Stimulated activated CD4-positive, alpha-beta T cell treated with anti-CD3 and anti-CD28 coated beads, Interleukin-4, amount 100 ng/mL, for 4 hours (primary cell): ENCODE results near the gene SLITRK5.

Source experiments
- DNase-seq, 2 experiments: peaks; one replicate each; pipeline ENCODE4 v3.0.0-alpha.2; 2020

The SLITRK5 gene

DNA sequence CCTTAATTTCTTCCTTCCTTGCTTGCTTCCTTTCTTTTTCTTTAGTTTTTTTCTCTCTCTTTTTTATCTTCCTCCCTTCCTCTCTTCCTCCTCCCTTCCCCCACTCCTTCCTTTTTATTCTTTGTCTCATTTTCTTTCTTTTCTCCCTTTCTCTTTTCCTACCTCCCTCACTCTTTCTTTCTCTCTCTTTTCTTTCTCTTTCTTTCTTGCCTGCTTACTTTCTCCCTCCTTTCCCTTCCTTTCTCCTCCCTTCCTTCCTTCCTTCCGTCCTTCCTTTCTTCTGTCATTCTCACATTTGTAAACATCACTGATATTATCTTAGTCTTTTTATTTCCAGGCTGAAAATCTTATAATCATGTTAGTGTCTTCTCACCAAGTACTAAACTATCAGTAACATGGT is 38.8 kb downstream of the SLITRK5 start:
- no peak for DNase-seq

DNA sequence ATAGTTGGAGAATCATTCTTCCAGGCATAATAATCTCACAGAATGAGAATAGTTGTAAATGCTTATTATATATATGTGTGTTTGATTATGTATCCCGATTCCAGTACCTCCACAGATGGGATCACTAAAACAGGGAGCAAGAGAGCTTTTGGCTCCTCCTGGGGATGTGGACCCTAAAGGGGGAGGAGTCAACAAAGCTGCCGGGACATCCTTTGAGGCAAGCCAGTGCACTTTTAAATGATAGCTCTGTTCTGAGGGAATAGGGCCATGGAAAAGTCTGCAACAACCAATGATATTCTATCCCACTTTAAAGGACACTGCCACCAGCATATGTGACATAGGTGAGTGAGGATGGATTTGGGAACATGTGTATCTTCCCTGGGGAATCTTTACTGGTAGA is 40.8 kb downstream of the SLITRK5 start:
- no peak for DNase-seq
